OCI-LY7 (cell line): ENCODE results near the gene GPD2.

ENCODE experiments used
- EZH2phosphoT487 ChIP-seq: fragments of 200-600 bp; sonication (generic); IDR thresholded peaks from 2 replicates; pipeline ENCODE4 v1.6.1; 2018; ENCODE audit warnings: low read depth, borderline replicate concordance, mild to moderate bottlenecking, mixed run types, antibody characterized with exemption, low read length, moderate library complexity, mixed read lengths
- TF ChIP-seq, protein P1 (sequence below): fragments of 200-600 bp; sonication (generic); conservative IDR thresholded peaks from 2 replicates; pipeline ENCODE4 v1.5.1; 2014; ENCODE audit warnings: mild to moderate bottlenecking, antibody characterized with exemption, low read length, moderate library complexity, mixed read lengths

DNA sequence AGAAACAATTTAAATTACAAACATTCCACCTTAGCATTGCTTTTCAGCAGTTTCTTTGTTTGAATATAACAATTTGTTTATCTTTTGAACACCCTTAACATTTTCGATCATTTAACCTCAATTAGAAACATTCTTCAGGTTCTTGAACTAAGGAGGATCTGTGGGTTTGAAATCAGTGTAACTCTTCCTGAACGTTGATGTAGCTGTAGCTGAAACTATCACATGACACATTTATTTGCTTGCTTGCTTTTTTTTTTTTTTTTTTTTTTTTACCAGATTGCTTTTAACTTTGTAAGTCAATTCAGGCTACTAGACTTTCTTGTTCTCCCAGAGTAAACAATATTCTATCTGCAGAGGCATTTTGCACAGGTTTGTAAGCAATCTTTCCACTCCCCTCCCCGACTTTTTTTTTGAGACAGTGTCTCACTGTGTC lies 47.6 kb downstream of the GPD2 start:
- TF ChIP-seq, protein P1, sequence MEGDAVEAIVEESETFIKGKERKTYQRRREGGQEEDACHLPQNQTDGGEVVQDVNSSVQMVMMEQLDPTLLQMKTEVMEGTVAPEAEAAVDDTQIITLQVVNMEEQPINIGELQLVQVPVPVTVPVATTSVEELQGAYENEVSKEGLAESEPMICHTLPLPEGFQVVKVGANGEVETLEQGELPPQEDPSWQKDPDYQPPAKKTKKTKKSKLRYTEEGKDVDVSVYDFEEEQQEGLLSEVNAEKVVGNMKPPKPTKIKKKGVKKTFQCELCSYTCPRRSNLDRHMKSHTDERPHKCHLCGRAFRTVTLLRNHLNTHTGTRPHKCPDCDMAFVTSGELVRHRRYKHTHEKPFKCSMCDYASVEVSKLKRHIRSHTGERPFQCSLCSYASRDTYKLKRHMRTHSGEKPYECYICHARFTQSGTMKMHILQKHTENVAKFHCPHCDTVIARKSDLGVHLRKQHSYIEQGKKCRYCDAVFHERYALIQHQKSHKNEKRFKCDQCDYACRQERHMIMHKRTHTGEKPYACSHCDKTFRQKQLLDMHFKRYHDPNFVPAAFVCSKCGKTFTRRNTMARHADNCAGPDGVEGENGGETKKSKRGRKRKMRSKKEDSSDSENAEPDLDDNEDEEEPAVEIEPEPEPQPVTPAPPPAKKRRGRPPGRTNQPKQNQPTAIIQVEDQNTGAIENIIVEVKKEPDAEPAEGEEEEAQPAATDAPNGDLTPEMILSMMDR = no peak
- TF ChIP-seq EZH2phosphoT487 = no peak
